Iris pigment epithelial cell (primary cell): ENCODE data around the gene PARP16.

ENCODE experiments used
- DNase-seq: peaks from one replicate; pipeline ENCODE4 v3.0.0-alpha.2; 2011; ENCODE audit warnings: low read depth

Gene PARP16, protein sequence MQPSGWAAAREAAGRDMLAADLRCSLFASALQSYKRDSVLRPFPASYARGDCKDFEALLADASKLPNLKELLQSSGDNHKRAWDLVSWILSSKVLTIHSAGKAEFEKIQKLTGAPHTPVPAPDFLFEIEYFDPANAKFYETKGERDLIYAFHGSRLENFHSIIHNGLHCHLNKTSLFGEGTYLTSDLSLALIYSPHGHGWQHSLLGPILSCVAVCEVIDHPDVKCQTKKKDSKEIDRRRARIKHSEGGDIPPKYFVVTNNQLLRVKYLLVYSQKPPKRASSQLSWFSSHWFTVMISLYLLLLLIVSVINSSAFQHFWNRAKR

DNA sequence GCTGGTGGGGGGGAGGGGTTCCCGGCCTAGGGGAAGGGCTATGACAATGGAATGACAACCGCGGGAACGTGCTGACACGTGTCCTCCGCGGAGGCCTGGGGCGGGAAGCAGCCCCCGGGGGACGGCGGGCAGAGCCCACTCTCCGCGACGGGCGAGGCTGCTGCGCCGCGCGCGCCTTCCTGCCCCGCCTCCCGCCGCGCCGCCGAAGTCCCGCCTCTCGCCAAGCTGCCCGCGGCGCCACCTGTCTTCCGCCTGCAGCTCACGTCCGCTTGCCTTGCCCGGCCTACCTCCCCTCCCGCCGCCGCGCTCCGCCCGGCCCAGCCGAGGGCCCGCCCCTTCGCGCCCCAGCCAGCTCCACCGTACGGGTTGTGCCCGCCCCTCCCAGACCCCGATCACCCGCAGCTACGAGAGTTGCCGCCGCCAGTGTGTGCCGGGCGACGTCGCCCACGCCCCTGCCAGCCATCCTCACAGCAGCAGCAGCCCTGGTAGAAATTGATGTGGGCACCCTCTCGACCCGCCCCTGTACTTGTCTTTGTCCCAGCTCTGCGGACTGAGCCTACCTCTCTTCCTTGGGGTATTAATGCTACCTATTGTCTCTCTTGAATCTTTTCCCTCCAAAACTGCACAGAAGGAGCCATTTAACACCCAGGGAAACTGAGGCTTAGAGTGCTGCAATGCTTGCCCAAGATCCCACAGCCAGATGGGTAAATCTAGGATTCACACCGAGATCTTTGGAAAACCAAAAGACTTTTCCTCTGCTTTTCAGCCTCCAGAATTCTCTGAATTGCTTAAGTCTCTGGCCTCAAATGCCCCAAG is at the start of gene PARP16:
PARP16 (minus strand) TSS at position 180 of the 816 bp plus-strand sequence. CDS start 457 bp downstream, outside the sequence.
- DNase-seq = peak; percentile 86

DNA sequence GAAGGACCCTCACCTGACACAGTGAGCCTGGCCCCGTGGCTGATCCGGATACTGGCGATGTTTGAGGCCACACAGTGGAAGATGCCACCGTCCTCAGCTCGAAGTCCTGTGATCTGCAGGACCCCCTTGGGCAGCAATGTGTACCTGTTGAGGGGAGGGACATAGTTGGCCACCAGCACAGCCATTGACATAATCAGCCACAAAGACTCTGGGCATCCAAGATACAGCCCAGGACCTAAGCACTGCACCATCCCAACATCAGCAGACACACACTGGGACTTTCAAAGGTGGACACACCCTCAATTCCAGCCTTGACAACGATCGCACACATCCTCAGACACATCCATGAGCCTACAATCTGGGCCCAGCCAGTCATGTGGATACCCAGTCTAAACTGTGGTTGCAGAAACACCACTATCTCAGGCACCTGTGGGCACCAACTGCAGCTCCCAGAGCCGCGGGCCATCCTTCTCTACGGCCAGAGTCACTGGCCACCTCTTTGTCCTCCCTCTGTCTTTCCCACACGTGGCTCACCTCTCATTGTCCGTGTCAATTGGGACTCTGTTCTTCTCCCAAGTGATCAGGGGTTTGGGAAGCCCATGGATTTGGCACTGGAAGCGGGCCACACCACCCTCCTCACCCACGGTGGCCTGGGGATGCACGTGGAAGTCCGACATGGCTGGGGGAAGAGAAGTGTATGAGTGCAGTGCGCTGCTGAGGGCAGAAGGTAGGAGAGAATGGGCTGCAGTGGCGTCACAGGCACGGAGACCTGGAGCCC is 48.8 kb upstream of the PARP16 start:
- no peak for DNase-seq

DNA sequence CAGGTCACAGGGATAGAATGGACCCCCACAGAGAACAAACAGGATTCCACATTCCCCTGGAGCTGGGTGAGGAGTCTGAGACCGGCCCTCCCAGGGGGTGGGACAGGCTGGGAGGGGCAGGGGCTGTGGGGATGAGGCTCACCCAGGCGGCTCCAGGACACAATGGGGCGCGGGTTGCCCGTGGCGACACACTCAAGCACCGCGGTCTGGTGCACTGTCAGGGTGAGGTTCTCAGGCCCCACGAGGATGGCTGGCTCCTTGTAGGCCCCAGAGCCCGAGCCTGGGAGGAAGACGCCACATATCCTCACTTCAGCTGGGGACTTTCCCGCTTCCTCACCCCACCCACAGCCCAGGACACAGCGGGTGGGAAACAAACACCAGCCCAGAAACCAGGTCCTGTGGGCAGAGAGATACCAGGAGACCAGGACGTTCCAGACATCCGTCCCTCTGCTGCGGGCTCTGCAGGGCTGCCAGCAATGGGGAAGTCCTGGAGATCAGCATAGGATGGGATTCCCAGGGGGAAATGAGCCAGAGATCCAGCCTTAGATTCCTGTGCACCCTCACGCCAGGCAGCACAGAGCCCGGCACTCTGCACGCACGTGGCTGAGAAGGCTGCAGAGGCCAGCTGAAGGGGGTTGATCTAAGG is 48.0 kb upstream of the PARP16 start:
- DNase-seq = no peak

DNA sequence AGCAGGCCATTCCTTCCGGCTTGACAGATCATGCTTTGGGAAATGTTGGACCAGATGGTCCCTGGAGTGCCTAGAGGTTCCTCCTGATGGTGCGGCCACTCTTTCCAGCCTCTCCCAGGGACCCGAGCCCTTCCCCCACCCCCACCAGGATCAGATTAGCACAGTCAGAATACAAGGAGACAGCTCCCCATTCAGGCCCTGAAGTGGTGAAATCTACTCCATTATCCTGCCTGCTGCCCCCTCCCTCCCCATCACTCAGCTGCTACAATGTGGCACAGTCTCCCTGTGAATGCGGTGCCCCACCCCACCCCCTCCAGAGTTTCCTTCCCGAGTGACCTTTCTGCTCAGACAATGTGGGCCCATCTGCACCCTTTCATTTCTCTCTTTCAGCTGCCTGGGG is 47.2 kb upstream of the PARP16 start:
- no peak for DNase-seq

DNA sequence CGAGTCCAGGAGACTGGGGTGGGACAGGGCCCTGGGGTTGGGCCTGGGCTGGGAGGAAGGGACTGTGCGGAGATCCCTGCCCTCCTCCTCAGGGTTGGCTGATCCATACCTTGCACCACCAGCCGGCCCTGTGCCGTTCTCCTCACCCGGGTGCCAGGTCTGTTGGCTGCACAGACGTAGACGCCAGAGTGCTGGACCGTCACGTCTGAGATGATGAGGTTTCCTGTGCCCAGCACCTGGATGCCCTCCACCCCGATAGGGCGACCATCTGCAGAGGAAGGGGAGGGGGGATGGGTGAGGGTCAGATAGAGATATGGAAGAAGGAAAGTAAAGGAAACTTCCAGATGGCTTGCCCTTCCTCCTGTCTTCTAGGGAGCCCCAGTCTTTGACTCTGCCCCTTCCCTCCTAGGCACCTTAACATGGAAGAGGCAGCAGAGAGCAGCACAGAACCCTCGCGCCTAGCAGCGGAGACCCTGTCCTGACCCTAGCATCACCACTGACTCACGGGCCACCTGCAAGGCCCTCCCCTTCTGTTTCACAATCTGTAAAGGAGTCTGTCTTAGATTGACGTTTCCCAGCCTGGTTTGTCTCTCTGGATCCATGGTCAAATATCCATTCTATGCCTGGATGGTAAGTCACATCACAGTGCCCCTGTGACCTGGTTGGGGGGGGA is 46.6 kb upstream of the PARP16 start:
- DNase-seq = no peak

DNA sequence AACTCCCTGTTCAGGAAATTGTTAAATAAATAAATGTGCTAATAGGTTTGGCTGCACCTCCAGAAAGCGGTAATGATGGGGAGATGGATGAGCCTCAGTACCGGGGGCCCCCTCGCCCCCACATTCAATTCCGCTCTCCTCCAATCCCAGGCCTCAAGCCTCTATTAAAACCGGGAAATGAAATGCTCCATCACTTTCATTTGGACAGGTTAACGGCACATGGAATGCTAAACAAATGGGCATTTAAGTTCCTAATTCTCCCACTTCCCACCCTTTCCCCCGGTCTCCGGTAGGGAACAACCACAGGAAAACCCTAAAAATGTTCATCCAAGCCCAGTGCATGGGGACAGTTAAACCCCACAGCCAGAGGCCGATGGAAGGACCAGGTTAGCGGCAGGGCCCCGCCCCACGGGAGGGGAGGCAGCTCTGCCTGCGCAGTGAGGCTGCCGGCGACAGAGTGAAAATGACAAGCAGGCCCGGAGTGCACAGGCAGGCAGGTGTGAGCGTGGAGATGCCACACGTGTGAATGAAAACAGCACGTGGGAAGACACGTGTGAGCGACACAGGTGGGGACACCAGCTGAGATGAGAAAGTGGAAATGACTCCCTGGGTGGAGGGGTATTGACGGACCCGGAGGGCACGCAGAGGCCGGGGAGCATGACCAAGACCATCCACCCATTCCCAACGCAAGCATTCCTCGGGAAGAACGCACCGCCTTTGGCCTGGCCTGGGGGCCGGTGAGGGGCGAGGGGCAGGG is 45.9 kb upstream of the PARP16 start:
- DNase-seq = no peak

DNA sequence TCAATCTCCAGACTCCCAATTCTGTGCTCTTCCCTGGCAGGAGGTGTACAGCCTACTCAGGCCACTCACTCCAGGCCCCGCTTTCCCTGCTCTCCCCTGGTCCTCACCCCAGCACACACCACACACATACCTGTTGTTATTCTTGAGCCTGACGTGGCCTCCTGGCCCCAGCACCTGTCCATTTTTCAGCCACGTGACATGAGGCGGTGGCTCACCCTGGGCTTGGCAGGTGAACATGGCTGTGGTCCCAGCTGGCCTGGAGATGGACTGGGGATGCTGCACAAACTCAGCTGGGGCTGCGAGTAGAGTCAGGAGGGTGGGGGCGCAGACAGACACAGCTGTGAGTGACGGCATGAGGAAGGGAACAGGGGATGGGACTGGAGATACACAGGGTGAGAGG is 45.1 kb upstream of the PARP16 start:
- DNase-seq = no peak

DNA sequence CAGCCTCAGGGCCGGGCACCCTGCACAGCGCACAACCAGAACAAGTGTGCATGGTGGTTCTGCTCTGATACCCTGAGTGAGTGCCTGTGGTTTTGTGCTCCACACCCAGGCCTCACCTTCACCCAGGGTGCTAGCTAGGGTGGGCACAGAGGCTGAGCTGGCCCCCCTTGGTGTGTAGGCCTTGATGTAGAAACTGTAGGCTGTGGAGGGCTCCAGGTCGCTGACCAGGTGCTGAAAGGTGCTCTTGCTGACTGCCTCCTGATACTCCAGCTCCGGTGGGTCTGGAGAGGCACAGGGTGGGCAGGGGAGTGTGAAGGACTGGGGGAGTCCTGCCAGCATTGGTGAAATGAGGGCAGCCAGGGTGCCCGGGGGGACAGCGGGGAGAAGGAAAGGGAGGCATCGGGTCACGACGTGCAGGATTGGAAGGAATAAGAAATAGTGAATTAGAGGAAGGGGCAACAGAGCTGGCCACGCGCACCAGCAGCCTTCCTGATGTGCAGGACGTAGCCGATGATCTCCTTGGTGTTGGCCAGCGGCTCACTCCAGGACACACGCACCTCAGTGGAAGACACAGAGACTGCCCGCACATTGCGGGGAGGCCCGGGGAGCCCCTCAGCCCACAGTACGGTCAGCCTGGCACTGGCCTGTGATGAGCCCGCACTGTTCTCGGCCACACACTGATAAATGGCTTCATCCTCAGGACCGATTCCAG is 44.4 kb upstream of the PARP16 start:
- DNase-seq = no peak

DNA sequence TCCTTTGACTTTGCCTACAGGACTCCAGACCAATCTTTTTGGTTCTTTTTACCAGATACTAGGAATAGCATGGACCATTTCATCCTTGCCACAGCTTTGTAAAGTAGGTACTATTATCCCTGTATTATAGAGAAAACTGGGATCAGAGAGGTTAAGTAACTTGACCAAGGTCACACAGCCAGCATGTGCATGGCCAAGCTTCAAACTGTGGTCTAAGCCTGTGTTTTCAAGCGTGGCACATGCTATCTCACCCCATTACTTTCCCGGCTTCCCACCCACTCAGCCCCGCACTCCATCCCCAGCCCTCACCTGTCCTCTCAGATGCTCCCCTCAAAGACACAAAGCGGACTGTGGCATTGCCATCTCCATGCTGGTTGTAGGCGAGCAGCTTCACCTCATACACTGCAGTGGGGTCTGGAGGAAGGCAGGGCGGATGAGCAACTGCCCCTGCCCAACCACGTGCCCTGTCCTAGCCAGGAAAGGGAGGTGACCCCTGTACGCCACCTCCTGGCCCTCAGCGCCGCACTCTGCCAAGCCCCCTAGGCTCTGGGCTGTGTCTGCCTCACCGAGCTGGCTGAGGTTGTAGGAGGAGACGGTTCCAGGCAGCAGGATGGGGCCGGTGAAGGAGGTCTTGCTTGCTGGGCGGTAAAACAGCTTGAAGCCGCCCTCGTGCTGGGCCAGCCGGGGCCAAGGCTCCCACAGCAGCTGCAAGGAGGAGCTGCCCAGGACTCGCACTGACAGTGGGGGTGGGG is 43.5 kb upstream of the PARP16 start:
- no peak for DNase-seq

DNA sequence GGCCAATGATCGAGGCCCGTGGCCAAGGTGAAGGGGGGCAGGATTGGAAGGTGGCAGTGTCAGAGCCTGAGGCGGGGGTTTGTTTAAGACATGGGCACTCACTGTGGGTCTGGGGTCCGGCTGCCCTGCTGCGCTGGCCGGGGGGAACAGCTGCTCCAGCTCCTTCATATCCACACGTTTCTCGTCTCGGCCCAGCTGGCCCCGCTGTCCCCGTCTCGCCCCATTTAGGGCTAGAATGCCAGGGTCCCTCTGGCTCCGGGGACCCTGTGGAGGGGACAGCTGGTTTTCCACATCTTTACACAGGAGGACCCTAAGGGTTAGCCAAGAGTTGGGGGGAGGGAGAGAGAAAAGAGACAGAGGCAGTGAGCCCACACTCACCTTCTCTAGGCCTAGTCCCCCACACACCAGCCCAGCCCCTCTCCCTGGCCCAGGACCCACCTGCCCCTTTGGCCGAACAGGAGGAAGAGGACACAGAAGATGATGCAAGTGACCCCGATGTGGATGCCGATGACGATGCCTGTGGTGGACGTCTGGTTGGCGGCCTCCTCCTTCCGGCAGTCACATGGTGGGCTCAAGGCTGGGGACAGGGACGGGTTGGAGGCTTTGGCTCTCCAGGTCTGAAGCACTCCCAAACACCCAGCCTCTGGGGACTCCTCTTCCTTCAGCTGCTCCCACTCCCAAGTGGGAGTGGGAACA is 42.8 kb upstream of the PARP16 start:
- no peak for DNase-seq

DNA sequence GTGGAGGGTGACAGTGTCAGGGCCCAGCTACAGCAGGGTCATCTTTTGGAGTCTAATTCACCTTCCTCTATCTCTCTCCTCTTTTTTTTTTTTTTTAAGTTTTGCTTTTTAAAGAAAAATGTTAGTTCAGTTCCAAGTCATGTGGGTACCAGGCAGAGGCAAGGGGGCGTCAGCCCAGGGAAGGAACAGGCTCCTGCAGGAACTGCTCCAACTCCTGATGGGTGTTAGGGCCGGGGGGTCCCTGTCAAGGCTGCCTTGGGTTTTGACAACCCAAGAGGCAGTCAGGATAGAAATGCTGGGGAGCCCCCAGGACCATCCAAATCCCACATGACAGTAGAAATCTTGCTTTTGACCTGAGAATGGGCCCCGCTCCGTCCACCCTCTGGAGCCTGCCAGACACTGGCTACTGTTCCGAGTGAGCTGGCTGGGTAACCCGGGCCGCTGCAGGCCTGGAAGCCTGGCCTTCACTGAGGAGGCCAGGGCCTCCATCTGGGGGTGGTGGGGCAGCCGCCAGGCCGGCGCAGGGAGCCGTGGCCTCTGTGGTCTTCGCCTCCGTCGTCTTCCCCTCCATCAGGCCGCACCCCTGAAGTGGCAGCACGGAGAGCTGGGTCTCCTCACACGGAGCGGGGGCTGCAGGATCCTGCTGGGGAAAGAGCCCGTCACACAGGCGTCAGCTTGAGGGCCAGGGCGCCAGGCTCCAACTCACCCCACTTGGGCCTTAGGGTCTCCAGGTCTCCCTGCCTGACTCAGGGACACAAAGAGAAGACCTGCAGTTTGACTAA is 42.0 kb upstream of the PARP16 start:
- DNase-seq = no peak

DNA sequence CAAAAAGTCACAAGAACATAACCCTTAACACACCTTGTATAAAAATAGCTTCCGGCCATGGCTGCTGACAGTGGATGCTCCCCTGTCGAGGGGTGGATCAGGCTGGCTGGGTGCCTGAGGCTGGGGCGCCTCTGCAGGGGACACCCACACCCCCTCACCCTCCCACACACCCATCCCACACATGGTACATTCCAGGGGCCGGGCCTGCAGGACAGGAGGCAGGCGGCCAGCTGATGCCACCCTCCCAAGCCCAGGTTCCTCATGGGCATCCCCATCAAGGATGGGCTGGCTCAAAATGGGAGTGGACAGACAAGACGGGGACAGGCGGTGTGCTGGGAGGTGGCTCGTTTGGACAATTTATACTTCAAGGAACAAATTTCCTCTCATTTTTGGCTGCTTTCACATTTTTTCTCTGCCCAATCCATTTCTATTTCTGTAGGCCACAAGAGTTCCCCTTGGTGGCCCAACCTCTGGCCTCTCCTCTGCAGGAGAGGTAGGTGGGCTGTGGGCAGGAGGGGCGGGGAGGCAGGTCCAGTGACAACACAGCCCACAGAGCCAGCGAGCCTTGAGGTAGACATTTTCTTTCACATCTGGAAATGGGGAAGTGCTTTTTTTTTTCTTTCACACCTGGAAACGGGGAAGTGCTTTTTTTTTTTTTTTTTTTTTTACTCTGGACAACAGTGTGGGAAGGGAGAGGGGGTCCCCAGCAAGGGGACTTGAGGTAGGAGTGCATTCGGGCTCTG is 41.1 kb upstream of the PARP16 start:
- DNase-seq = no peak

DNA sequence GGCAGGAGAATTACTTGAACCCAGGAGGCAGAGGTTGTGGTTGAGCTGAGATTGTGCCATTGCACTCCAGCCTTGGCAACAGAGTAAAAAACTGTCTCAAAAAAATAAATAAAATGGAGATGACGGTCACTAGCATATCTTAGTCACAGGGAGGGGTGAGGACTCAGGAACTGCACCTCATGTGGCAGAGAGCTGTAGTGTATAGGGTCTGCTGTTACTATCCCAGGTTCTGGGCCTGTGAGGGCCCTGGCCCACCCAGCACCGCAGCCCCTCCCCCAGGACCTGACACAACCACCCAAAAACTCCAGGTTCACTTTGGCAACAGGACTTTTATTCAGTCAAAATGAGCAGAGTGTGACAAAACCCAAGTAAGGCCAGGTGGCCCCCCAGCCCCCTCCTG is 40.1 kb upstream of the PARP16 start:
- no peak for DNase-seq

DNA sequence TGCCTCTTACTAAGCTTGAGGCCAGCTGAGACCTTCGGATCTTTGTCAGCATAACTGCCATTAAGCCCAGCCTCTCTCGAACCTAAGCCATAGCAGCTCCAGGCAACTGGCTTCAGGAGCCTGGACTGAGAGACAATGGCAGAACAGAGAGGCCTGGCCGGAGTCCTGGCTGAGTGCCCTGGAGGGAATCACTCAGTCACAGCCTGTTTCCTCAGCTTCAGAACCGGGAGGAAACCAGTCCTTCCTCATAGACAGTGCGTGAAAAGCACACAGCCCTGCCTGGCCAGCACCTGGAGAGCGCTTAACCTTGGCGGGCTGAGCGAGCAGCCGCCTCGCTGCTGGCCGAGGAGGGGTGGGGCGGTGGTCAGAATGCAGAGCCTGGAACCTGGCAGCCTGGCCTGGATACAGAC is 39.4 kb upstream of the PARP16 start:
- peak; percentile 9 for DNase-seq

DNA sequence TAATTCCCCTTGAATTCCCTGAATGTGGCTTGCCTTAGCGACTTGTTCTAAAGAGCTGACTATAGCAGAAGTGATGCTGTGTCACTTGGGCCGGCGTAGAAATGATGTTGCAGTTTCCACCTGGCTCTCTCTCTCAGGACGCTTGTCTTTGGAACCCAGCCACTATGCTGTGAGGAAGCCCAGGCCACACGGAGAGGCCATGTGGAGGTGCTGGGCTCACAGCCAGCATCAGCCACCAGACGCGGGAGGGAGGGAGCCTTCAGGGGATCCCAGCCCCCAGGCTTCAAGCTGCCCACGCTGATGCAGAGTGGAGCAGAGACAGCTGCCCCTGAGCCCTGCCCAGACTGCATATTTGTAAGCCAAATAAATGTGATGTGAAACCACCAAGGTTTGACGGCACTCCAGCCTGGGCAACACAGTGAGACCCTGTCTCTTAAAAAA is 36.4 kb upstream of the PARP16 start:
- DNase-seq = peak; percentile 28

DNA sequence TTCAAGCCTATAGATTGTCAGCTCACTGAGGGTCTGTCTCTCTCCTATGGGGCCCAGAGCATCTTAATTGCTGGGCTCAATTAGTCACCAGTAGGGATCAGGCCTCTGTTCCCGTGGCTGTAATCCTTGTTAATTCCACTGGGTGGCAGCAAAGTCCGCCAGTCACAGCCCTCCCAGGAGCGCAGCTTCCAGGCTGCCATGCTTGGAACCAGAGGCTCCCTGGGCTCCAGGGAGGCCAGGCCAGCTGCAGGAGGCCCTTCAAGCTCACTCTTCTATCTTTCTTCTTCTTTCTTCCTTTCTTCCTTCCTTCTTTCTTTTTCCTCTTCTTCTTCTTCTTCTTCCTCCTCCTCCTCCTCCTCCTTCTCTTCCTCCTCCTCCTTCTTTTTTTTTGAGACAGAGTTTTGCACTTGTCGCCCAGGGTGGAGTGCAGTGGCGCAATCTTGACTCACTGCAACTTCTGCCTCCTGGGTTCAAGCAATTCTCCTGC is 32.2 kb upstream of the PARP16 start:
- peak; percentile 64 for DNase-seq

DNA sequence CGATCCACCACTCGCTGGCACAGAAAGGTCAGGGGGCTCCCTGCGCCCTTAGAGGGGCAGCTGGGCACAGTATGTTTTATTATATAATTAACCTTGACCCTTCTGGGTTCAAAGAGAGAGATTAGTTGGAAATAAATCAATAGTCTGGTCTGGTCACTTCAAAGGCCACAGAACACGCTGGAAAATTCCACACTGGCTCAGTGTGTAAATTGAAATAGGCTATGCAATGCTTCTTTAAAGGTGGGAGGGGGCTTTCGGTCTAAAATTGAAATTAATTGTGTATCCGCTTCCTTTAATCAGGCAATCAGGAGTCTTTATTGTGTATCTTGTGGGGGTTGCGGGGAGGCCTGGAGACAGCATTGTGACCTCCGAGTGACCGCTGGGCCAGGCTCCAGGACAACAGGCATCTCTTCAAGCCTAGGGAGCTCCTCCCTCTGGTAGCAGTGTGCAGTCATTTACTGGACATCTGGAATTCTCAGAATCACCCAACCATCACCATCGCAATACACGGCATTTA is 25.8 kb upstream of the PARP16 start:
- no peak for DNase-seq
